HEK293T (cell line): ENCODE measurements around the gene ABCG4.

Experiments used
- CTCF ChIA-PET: fragments of 350-600 bp; formaldehyde crosslinking; extraction: SDS; loops from one replicate; lab custom pipeline; 2021; ENCODE audit warnings: antibody characterized with exemption, inconsistent platforms; lab: Yijun Ruan, JAX
- POLR2A ChIA-PET: fragments of 350-600 bp; formaldehyde crosslinking; extraction: SDS; loops from one replicate; lab custom pipeline; 2020; ENCODE audit warnings: antibody characterized with exemption, inconsistent platforms; lab: Yijun Ruan, JAX
- DNase-seq: peaks from one replicate; pipeline ENCODE4 v3.0.0; 2012; ENCODE audit warnings: mixed read lengths; ENCODE audit errors: extremely low spot score
- ARNT ChIP-seq: fragments of 450-650 bp; IDR thresholded peaks from 2 replicates; pipeline ENCODE4 v1.6.1; 2017; ENCODE audit warnings: mild to moderate bottlenecking
- BHLHE40 ChIP-seq: fragments of 450-650 bp; IDR thresholded peaks from 2 replicates; pipeline ENCODE4 v1.6.1; 2016; ENCODE audit warnings: mild to moderate bottlenecking, moderate library complexity, borderline replicate concordance
- CTBP1 ChIP-seq: fragments of 450-650 bp; IDR thresholded peaks from 2 replicates; pipeline ENCODE4 v1.6.1; 2016; ENCODE audit warnings: borderline replicate concordance
- ELF4 ChIP-seq: fragments of 450-650 bp; IDR thresholded peaks from 2 replicates; pipeline ENCODE4 v1.6.1; 2017; ENCODE audit warnings: antibody characterized with exemption
- FOXA1 ChIP-seq: fragments of 450-650 bp; IDR thresholded peaks from 2 replicates; pipeline ENCODE4 v1.6.1; 2016; ENCODE audit warnings: mild to moderate bottlenecking
- FOXK2 ChIP-seq: fragments of 450-650 bp; IDR thresholded peaks from 2 replicates; pipeline ENCODE4 v1.6.1; 2016; ENCODE audit warnings: mild to moderate bottlenecking
- FOXM1 ChIP-seq: fragments of 450-650 bp; IDR thresholded peaks from 2 replicates; pipeline ENCODE4 v1.6.1; 2017; ENCODE audit warnings: mild to moderate bottlenecking, borderline replicate concordance
- HDGF ChIP-seq: fragments of 450-650 bp; IDR thresholded peaks from 2 replicates; pipeline ENCODE4 v1.6.1; 2017; ENCODE audit warnings: antibody characterized with exemption, borderline replicate concordance
- L3MBTL2 ChIP-seq: fragments of 450-650 bp; conservative IDR thresholded peaks from 2 replicates; pipeline ENCODE4 v1.6.1; 2016; ENCODE audit warnings: mild to moderate bottlenecking
- LEF1 ChIP-seq: fragments of 450-650 bp; IDR thresholded peaks from 2 replicates; pipeline ENCODE4 v1.6.1; 2017; ENCODE audit warnings: mild to moderate bottlenecking, borderline replicate concordance
- NFRKB ChIP-seq: fragments of 450-650 bp; IDR thresholded peaks from 2 replicates; pipeline ENCODE4 v1.6.1; 2016; ENCODE audit warnings: mild to moderate bottlenecking, moderate library complexity
- SP1 ChIP-seq: fragments of 450-650 bp; IDR thresholded peaks from 2 replicates; pipeline ENCODE4 v1.6.1; 2017
- SUZ12 ChIP-seq: fragments of 450-650 bp; IDR thresholded peaks from 2 replicates; pipeline ENCODE4 v1.6.1; 2016; ENCODE audit warnings: mild to moderate bottlenecking
- TARDBP ChIP-seq: fragments of 450-650 bp; IDR thresholded peaks from 2 replicates; pipeline ENCODE4 v1.6.1; 2016
- ZNF384 ChIP-seq: fragments of 450-650 bp; IDR thresholded peaks from 2 replicates; pipeline ENCODE4 v1.6.1; 2016
- TF ChIP-seq, protein P1 (sequence below): fragments of 450-650 bp; IDR thresholded peaks from 2 replicates; pipeline ENCODE4 v1.6.1; 2016

ABCG4 gene

DNA sequence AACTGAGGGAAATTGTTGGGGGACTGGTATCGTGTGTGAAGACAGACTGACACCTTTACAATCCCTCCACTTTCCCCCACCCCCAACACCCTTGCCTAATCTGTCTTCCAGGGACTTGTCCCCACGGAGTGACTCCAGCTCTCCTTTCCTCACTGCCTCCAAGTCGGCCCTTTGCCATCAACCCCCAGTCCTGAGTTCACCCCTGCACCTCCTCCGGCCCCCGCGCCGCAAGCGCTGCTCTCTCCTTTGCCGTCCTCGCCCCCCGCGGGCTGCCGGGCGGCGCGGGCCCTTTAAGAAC, 183 bp upstream of the ABCG4 start:
- CTCF ChIA-PET = interaction anchor here (1.0 to 1.3 kb wide), 2 partner anchors 8 to 14 kb away, joined by 4 read pairs; no protein-coding TSS in a partner anchor
- TF ChIP-seq ARNT (no peak), FOXA1 (no peak), BHLHE40 (no peak), FOXM1 (no peak), SUZ12 (no peak), NFRKB (no peak), FOXK2 (no peak), ZNF384 (no peak), CTBP1 (no peak), ELF4 (no peak), SP1 (no peak), TARDBP (no peak), HDGF (no peak), LEF1 (no peak), L3MBTL2 (no peak)
- TF ChIP-seq, protein P1, sequence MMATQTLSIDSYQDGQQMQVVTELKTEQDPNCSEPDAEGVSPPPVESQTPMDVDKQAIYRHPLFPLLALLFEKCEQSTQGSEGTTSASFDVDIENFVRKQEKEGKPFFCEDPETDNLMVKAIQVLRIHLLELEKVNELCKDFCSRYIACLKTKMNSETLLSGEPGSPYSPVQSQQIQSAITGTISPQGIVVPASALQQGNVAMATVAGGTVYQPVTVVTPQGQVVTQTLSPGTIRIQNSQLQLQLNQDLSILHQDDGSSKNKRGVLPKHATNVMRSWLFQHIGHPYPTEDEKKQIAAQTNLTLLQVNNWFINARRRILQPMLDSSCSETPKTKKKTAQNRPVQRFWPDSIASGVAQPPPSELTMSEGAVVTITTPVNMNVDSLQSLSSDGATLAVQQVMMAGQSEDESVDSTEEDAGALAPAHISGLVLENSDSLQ = no peak; the same call in 1 of the 2 replicates
- POLR2A ChIA-PET = interaction anchor here (1.0 to 1.5 kb wide), 3 partner anchors 20 to 358 kb away, joined by 3 to 4 read pairs (median 3); partner anchors contain the start of genes HINFP and NLRX1
- DNase-seq = no peak

DNA sequence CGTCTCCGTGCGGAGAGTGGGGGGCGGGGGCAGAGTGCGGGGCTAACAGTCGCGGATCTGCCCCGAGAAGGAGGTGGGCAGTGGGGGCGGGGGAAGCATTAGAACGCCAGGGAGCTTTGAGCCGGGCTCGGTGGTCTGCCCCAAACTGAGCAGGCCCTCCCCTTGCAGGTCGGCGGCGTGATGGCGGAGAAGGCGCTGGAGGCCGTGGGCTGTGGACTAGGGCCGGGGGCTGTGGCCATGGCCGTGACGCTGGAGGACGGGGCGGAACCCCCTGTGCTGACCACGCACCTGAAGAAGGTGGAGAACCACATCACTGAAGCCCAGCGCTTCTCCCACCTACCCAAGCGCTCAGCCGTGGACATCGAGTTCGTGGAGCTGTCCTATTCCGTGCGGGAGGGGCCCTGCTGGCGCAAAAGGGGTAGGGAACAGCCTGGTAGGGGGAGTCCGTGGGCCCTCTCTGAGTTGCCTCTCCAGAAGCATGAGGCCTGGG, 979 bp downstream of the ABCG4 start:
- TF ChIP-seq FOXK2 (no peak), TARDBP (no peak), ELF4 (no peak), FOXM1 (no peak), NFRKB (no peak)
- no peak for DNase-seq
- CTCF ChIA-PET = no interaction called here
- POLR2A ChIA-PET = interaction anchor here (1.2 kb wide), 1 partner anchor 11 kb away, joined by 3 read pairs; no protein-coding TSS in a partner anchor

- TF ChIP-seq ZNF384 (no peak), FOXM1 (no peak), ELF4 (no peak)
- POLR2A ChIA-PET = interaction anchor here (0.8 kb wide), 1 partner anchor 169 kb away, joined by 3 read pairs; no protein-coding TSS in a partner anchor
Observed at GRCh38 chr11:119152043-119152442, 3.2 kb downstream of the ABCG4 start.

GRCh38 chr11:119152604-119153003, 3.8 kb downstream of the ABCG4 start:
- POLR2A ChIA-PET = interaction anchor here (1.3 to 1.7 kb wide), 2 partner anchors 17 to 32 kb away, joined by 3 to 4 read pairs; partner anchors contain the start of gene HINFP
- no peak for DNase-seq

More at GRCh38 chr11:119152043-119152442, 3.2 kb downstream of the ABCG4 start:
- no peak for DNase-seq
- CTCF ChIA-PET = no interaction called here

GRCh38 chr11:119153049-119153818, 4.4 kb downstream of the ABCG4 start:
- ChIA-PET POLR2A (interaction anchor here (1.0 to 1.7 kb wide), 4 partner anchors 17 to 57 kb away, joined by 3 to 4 read pairs (median 3); partner anchors contain the start of gene HINFP), CTCF (interaction anchor here (0.7 kb wide), 1 partner anchor 1263 kb away, joined by 3 read pairs; no protein-coding TSS in a partner anchor)
- no peak for DNase-seq
- TF ChIP-seq CTBP1 = no peak
- no peak for TF ChIP-seq SP1
- TF ChIP-seq, protein P1 = peak; percentile 22; the same call in 1 of the 2 replicates

More at GRCh38 chr11:119152604-119153003, 3.8 kb downstream of the ABCG4 start:
- CTCF ChIA-PET = no interaction called here
- no peak for TF ChIP-seq FOXA1
- TF ChIP-seq BHLHE40 = no peak
- no peak for TF ChIP-seq NFRKB
- no peak for TF ChIP-seq HDGF
- TF ChIP-seq FOXM1 = no peak

GRCh38 chr11:119154178-119154577, 5.3 kb downstream of the ABCG4 start:
- no peak for DNase-seq
- ChIA-PET CTCF (interaction anchor here (1.2 kb wide), 1 partner anchor 10 kb away, joined by 3 read pairs; no protein-coding TSS in a partner anchor), POLR2A (interaction anchor here (0.9 to 1.7 kb wide), 4 partner anchors 33 to 59 kb away, joined by 3 to 4 read pairs (median 3); partner anchors contain the start of gene HINFP)
- TF ChIP-seq ELF4 = no peak
- no peak for TF ChIP-seq LEF1
- TF ChIP-seq FOXA1 = no peak
- TF ChIP-seq ZNF384 = no peak
- no peak for TF ChIP-seq HDGF
- TF ChIP-seq ARNT = no peak
- no peak for TF ChIP-seq FOXM1
- TF ChIP-seq NFRKB = no peak
- no peak for TF ChIP-seq FOXK2
- no peak for TF ChIP-seq SP1
- TF ChIP-seq L3MBTL2 = no peak
- no peak for TF ChIP-seq SUZ12
- TF ChIP-seq, protein P1 = no peak
- TF ChIP-seq BHLHE40 = no peak
- no peak for TF ChIP-seq CTBP1
- TF ChIP-seq TARDBP = no peak
